GM18867 (cell line): ENCODE data around the gene RNF225.
A peak's percentile ranks its signal among the peaks of the same experiment; 100 is the strongest.
"Not testable (repeated sequence)": the region's sequence is repeated elsewhere in the genome, so short reads cannot be mapped to it uniquely, and the experiment has no call there.

Experiments used
- ATAC-seq: cut with Tn5 transposase; IDR thresholded peaks from one replicate; pipeline ENCODE4 v1.9.1; 2021; ENCODE audit warnings: mild to moderate bottlenecking, moderate library complexity; ENCODE audit not compliant: unreplicated experiment

Gene RNF225

DNA sequence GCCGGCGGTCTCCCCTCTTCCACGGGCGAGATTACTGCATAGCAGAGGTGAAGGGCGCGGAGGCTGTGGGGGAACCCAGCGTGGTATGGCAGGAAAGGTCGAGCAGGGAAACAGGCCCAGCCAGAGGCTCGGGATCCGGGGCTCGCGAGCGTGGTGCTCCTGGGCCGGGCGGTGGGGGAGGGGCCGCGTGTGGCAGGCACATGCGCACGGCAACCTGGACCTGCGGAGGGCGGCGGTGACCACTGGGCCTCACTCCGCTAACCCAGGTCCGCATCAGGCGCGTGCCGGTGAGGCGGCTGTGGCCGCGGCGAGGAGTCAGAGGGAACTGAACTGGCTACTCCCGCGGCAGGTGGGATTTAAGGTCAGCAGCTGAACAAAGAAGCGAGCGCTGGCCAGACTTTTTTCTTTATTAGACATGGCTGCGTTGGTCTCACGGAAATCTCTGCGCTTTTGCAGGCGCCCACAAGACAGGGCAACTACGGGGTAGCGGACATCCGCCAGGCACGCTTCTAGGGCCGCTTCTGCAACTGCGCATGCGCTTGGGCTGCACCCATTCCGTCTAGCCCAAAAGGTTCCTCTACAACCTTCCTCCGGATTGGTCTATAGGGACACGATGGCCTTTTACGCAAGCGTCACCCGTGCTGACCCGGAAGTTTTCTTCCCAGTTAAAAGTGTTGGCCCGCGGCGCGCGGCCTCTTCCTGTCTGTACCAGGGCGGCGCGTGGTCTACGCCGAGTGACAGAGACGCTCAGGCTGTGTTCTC lies 8.7 kb upstream of the RNF225 start, which contains the start of gene RPS5:
Gene RPS5 (plus strand): TSS at position 694 of the 762 bp plus-strand sequence. CDS start 869 bp downstream, outside the sequence.
- ATAC-seq: peak; percentile 85

DNA sequence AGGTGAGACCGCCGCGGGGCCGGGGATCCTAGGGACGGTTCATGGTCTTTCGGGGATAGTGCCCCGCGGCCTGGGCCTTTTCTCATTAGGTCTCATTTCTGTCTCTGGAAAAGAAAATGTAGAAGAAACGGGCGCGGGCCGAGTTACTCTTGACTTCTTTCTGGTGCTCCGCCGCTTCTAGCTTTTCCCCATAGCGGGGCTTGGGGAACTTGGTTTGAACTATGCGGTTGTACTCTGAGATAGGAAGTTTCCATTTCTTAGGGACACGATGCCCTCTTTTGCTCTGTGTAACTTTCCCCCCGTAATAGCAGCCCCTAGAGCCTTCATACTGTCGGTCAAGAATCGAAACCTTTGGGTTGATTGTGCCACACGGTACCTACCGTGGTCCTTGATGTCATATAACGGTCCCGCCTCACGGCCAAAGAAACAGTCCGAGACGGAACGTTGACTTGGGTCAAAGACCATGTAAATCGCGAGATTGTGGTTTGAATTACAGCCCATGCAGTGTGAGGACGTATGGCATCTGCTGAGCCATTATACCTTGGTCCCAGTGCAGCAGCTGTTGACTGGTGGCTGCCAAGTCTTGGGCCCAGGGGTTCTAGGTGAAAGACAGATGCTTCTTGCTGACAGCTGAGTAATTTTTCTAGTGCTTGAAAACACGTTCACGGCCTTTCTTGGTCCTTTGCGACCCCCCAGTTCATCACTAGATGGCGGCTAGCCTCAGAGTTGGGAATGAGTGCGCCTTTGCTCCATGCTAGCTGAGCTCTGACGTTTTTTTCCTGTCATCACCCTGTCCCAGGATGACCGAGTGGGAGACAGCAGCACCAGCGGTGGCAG lies 7.9 kb upstream of the RNF225 start:
- ATAC-seq: no peak

DNA sequence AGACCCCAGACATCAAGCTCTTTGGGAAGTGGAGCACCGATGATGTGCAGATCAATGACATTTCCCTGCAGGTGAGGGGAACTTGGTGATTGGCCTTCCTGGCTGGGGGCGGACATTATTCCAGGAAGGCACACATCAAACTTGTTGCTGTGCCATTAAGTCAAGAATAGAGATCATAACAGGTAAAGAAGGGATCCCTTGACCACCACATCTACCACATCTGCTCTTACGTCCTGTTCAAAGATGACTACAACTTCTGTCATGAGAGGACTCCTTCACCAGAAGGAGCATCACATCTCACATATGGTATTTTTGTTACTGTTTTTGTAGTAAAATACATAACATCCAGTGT lies 7.3 kb upstream of the RNF225 start:
- no peak for ATAC-seq

DNA sequence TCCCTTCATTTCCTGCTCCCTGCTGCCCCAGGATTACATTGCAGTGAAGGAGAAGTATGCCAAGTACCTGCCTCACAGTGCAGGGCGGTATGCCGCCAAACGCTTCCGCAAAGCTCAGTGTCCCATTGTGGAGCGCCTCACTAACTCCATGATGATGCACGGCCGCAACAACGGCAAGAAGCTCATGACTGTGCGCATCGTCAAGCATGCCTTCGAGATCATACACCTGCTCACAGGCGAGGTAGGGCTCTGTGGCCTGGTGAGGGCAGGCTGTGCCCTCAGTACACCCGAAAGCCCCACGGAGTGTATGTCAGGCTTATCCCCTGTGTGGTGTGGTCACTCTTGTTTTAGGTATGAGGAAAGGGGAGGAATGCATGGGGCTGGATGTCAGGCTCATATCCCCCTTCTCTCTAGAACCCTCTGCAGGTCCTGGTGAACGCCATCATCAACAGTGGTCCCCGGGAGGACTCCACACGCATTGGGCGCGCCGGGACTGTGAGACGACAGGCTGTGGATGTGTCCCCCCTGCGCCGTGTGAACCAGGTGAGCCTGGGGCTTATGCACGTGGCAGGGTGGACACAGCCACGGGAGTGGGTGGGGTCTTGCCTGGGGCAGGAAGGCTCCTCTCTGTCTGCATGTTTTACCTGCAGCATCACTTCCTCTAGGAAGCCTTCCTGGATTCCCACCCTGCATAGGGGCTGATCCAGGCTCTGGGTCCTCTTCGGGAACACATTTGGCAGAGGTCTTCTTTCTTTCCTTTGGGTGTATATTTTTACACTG lies 2.3 kb upstream of the RNF225 start:
- ATAC-seq: no peak

DNA sequence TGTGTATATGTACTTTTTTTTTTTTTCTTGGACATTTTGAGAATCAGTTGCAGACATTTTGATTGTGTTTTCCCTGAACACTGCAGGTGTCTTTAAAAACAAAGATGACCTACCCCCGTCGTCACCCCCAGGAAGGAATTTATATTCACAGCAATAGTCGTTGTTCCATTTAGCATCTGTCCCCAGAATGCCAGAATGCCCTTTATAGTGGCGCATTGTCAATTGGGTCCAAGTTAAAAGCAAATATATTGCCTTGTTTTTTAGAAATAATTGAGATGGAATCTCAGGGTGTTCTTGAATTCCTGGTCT lies 1.8 kb upstream of the RNF225 start:
- no peak for ATAC-seq

DNA sequence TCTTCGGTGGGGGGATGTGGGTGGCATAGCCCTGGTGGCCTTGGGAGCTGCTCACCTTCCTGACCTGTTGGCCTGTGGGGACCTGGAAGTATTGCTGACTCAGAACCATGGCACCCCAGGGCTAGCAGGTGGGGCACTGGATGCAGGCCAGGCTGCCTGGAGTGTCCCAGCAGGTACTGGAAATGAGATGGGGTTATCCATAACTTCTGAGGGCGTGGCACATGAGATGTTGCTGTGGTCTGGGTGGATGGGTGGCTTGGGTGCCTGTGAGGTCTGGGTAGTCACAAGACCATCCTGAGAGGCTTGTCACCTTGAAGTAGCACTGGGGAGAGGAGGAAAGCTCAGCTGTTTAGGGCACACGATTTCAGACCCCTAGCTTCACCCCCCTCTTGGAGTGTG lies 636 bp upstream of the RNF225 start:
- ATAC-seq: no peak

DNA sequence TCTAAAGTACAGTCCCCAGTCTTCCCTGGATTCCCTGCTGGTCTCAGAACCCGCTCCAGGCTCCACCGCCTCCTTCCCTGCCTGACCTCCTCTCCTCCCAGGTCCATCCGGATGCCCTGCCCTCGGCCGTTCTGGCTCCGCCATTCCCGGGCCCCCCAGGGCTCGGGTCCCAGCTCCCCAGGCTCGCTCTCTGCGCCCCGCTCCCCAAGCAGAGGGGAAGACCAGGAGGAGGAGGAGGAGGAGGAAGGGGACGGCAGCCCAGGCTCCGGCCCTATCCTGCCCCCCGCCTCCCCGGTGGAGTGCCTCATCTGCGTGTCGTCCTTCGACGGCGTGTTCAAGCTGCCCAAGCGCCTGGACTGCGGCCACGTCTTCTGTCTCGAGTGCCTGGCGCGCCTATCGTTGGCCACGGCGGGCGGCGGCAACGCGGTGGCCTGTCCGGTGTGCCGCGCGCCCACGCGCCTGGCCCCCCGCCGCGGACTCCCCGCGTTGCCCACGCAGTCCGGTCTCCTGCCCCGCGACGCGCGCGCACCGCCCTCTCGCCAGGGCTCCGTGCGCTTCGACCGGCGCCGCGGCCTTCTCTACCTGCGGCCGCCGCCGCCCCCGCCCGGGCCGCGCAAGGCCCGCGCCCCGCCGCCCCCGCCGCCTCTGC lies 647 bp downstream of the RNF225 start:
- no peak for ATAC-seq

DNA sequence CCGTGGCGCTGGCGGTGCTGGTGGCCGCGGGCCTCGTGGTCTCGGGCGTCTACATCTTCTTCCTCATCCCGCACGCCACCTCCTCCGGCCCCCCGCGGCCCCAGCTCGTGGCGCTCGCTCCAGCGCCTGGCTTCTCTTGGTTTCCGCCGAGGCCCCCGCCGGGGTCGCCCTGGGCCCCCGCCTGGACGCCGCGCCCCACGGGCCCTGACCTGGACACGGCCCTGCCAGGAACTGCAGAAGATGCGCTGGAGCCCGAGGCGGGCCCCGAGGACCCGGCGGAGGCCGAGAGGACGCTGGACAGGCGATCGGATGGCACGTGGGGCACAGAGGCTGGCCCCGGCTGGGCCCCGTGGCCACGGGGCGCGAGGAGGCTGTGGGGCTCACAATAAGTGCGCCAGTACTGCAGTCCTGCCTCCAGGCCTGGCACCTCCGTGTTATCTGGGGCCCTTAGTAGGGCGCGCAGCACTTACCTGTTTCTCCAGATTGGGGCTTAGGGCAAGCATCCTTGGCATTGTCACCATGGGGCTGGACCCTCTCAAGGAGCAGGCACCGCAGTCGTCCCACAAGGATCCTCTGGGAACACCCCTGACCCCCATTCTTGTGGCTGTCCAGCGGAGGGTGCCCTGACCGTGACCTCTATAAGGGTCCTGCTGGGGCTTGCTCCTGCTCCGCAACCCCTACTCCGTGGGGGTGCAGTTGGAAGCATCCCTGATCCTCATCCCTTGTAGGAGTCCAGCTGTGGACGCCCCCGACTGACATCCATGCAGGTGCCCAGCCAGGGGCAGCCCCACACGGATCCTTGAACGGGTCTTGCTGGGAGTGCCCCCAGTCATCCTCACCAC lies 1.5 kb downstream of the RNF225 start:
- no peak for ATAC-seq

DNA sequence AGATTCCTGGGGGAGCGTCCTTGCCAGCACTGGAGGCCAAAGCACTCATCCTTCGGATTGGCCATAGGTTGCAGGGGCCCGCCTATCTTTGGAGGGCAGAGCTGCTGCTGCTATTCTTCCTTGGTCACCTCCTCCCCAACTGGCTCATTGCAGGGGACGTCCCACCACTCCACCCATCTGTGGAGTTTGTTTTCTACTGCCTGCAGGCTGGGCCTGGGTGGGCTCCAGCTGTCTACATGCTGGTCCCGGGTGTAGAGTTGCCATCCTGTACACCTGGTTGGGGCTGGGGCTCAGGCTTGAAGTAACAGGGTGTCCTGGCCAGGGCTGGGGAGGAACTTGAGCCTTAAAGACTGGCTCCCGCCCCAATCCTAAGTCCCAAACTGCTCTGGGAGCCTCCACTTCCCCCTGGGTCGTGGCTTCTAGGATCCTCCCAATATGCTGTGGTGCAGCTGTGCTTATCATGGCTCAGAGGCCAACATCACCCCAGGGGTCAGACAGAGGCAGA lies 2.1 kb downstream of the RNF225 start:
- no peak for ATAC-seq

DNA sequence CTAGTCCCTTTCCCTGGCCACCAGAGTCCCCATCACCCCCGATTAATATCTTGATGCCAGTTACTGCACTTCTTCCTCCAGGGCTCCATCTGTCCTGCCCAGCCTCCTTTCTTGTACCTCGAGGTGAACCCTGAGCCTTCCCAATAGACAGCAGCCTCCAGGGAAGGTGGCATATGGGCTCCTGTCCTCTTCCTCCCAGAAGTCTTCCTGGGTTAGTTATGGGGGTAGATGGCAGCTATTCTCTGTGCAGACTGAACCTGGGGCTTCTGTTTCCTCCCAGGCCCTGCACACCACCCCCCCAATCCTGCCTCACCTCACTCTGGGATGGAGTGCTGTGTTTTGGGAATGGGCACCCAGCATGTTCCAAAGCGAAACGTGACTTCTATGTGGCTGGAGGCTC lies 2.6 kb downstream of the RNF225 start:
- ATAC-seq: no peak

DNA sequence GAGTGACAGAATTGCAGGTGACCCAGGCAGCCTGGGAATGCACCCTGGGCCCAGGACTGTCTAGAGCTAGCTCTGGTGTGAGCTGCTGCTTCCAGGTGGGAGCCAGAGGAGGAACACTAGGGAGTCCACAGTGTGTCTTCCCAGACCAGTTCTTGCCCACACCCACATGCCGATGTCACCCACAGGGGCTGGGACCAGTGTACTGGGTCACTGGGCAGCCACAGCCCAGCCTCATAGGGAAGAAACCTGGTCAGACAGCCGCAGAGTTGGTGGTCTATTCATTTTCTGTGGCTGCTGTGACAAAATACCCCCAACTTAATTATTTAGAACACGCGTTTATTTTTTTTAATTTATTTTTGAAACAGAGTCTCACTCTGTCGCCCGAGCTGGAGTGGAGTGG lies 3.1 kb downstream of the RNF225 start:
- no peak for ATAC-seq

DNA sequence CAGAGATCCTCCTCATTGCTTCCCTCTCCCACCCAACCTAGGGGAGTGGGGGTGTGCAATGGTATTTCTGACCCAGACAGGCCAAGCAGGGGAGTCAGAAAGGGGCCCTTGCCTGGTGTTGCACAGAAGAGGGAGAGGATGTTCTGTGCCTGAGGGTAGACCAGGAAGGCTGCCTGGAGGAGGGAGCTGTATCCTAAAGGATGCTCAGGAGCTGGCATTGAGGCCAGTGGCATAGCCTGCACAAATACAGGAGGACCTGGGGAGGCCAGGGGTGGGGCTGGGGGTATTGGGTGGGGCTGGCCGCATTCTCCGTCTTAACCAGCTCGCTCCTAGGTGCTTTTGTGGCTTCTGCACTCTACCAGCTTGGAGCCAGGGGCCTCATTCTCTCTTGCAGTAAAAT lies 4.4 kb downstream of the RNF225 start:
- ATAC-seq: no peak

DNA sequence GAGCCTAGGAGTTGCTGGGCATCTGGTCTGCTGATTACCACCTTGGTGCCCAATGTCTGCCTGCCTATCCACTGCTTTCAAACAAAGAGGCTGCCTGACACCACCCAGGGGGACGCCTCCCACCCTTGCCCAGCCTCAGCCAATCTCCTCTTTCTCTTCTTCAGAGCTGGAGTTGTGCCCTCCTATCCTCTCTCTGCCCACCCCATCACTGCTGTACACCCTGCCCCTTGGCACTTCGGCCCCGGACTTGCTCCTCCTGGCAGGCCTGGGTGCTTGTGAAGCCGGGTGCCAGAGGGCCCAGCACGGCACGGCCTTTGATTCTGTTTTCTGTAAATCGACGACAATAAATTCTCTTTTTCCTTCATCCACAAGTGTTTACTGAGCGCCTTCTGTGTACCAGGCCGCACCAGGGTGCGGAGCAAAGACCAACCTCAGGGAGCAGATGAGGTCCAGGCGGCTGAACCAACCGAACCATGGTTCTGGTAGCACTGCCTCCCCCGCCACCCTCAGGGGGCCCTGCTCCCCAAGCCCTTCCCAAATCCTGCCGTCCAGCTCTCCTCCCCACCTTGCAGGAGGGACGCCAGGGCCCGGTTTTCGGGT lies 5.0 kb downstream of the RNF225 start:
- ATAC-seq: no peak

DNA sequence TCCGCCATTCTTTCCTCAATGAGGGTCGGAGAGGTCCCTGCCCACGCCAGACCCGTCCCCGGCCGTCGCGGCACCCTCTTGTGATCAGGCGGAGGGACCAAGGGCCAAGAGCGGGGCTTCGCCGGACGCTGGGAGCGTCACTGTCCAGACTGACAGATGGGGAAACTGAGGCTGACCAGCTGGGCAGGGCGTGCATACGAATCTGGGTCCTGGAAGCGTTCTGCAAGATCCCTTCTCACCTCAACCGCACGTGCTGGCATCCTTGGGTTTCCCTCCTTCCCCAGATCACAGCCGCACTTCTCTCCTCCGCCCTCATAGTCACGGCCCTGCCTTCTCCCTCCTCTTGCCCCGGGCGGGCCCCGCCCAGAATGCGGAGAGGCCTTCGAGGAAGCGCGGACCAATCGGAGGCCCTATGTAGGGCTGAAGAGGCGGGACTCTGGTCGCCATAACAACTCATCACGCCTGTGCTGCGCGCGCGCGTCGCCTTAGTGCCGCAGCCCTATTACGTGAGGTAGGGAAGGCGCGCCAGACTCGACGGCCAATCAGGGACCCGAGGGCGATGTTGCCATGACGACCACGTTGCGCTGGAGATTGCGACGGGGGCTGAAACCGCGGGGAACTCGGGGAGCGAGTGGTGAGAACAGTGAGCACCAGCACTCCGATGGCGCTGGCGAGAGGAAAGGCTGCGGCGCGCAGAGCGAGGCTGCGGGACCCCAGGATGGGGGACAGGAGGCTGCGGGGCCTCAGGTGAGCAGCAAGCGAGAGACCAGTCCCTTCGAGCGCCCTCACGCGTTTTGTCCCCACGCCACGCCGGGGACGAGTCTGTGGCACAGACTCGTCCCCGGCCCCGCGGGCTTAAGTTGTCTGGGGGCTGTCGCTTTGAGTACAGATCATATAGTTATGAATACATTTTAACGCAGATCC lies 5.7 kb downstream of the RNF225 start:
- peak; percentile 98 for ATAC-seq

DNA sequence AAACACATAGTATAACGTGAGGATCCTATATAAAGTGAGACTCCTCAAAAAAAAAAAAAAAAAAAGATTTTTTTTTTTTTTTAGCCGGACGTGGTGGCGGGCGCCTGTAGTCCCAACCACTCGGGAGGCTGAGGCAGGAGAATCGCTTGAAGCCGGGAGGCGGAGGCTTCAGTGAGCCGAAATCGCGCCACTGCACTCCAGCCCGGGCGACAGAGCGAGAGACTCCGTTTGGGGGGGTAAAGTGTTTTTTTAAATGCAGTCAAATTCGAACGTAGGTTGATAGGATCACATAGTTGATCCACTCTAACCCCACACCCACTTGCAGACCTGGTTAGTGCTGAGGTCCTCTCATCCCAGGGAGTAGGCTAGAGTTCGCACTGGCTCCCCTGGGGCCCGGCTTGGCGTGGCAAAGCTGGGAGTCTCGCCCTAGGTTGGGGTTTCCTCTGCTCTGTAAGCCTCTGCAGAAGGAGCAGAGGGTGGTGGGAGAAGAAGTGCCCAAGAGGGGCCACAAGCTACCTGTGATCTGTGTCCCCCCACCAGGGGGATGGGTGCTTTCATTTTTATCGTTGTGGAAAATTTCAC lies 6.5 kb downstream of the RNF225 start:
- ATAC-seq: no peak

DNA sequence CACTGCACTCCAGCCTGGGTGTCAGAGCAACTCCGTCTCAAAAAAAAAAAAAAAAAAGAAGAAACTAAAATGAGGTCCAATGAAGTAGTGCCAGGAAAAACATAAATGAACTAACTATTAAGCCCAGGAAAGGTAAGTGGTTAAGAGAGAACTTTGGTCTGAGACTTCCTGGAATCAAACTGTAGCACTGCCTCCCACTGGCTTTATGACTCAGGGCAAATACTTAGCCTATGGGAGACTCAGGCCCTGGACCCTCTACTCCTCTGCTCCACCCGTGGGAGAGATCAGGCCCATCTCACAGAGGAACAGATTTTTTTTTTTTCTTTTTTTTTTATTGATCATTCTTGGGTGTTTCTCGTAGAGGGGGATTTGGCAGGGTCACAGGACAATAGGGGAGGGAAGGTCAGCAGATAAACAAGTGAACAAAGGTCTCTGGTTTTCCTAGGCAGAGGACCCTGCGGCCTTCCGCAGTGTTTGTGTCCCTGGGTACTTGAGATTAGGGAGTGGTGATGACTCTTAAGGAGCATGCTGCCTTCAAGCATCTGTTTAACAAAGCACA lies 8.5 kb downstream of the RNF225 start:
- not testable (repeated sequence) for ATAC-seq

DNA sequence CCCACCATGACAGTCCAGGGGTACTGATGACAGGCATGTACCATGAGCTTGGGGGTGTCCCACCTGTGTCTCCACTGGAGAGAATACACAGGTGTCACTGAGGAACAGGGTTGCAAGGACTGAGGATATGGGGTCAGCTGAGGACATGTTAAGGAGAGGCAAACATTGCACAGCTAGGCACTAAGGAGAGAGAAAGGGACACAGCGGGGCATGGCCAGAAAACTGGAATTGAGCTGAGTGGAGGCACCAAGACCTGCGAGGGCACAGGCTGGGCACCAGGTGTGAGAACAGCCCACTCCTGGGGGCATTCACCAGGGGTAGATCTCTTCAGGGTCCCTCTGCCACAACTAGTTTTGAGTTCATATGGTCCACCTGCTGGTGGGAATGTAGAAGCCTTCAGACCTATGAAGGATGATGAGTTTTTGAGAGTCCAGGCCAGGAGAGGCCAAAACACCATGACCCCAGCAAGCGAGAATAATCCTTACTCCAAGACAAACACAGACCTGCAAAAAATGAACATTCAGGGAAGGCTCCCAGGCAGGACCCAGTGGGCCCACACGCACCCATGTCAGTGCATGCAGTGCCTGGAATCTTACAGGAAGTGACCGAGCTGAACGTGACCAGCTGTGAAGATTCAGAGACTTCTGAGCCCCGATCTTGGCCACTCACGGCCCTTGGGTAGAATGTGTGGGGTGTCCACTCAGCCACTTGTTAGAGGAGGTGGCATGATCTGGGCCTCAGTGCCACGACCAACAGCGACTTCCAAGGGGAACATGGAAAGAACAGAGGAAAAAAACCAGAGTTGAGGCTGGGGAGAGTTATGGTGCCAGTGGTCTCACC lies 11.6 kb downstream of the RNF225 start:
- no peak for ATAC-seq
